NOMO-1 treated with dmso at 0.1 percent for 144 hours (cell line): Measurements from ENCODE around the gene MMAB.

Experiments
- DNase-seq: peaks from one replicate; lab custom pipeline; 2025; ENCODE audit not compliant: unreplicated experiment; lab: John Stamatoyannopoulos, UW

MMAB gene

GRCh38 chr12:109518820-109519665 is 54.3 kb downstream of the MMAB start:
- DNase-seq: no peak

GRCh38 chr12:109517619-109518018 is 55.7 kb downstream of the MMAB start:
- no peak for DNase-seq

- DNase-seq: no peak
Observed at GRCh38 chr12:109513977-109514376, 59.3 kb downstream of the MMAB start.

GRCh38 chr12:109513051-109513450 is 60.3 kb downstream of the MMAB start:
- DNase-seq: no peak

DNA sequence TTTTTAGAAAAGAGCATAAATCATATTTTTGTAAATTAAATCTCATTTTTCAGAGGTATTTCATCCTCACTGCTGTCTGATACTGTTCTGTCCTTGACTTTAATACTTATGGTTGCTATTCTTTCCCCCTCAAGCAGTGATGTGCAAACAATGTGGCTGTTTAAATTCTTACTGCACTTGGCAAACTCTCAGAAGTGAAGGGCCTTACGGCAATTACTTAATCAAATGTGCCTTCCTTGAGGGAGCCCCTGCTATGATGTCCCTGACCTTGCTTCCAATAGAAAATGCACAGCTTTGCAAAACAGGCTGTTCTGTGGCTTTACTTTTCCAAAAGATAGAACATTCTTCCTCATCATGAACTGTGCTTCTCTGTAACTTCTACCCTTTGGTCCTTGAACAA is 60.7 kb downstream of the MMAB start:
- DNase-seq: no peak

DNA sequence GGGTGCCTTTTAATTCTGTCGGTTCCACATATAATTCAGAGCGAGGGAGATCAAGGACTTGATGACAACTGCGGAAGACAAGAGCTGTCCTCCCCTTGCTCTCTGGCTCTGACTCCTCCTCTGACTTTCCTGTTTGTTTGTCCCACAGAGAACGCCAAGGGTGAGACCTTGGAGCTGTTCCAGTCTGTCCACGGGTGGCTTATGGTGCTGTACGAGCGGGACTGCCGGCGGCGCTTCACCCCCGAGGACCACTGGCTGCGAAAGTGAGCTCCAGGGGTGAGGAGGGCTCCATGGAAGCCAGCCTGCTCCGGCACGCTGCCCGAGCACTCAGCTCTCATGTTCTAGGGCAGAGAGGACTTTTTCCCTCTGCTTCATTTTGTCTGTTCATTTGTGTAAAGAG is 63.1 kb downstream of the MMAB start:
- DNase-seq: no peak

DNA sequence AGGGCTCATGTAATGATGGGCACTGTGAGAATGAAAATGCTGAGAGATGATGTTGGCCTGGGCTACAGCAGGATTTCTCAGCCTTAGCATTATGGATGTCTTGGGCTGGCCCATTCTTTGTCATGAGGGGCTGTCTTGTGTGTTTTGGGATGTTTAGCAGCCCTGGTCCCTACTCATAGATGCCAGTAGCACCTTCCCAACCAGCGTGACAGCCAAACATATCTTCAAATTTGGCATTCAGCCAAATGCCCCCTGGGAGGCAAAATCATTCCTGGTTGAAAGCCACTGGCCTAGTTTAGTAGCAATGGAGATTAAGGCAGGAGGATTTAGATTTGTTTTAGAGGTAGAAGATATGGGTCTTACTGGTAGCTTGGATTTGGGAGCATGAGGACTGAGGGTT is 69.2 kb downstream of the MMAB start:
- DNase-seq: no peak
